Activated CD4-positive, alpha-beta memory T cell treated with anti-CD3 and anti-CD28 coated beads for 36 hours (primary cell): ENCODE measurements around the gene PALS1. TPM values are rescaled to one million over a fixed set of nuclear protein-coding genes. Genes with fewer than 3 reads are reported as not detected.
"Not testable (repeated sequence)": the region's sequence is repeated elsewhere in the genome, so short reads cannot be mapped to it uniquely, and the experiment has no call there.

Experiments
- CTCF ChIA-PET: fragments of 350-600 bp; sonication (Branson Sonifier 250); formaldehyde crosslinking; loops from one replicate; lab custom pipeline; 2021; ENCODE audit warnings: antibody characterized with exemption, inconsistent platforms; lab: Charles Lee
- POLR2A ChIA-PET: fragments of 350-600 bp; sonication (Branson Sonifier 250); formaldehyde crosslinking; loops from one replicate; lab custom pipeline; 2021; ENCODE audit warnings: antibody characterized with exemption; lab: Charles Lee
- DNase-seq: peaks from one replicate; pipeline ENCODE4 v3.0.0-alpha.2; 2020
- H3K27ac Mint-ChIP-seq: one replicate; pipeline ENCODE4 v1.8.0; 2021; ENCODE audit warnings: mixed read lengths
- H3K27me3 Mint-ChIP-seq: one replicate; pipeline ENCODE4 v1.8.0; 2021; ENCODE audit warnings: mixed read lengths
- H3K36me3 Mint-ChIP-seq: one replicate; pipeline ENCODE4 v1.8.0; 2021; ENCODE audit warnings: mixed read lengths
- H3K4me1 Mint-ChIP-seq: one replicate; pipeline ENCODE4 v1.8.0; 2021; ENCODE audit warnings: low read depth, mixed read lengths
- H3K4me3 Mint-ChIP-seq: one replicate; pipeline ENCODE4 v1.8.0; 2021; ENCODE audit warnings: mild to moderate bottlenecking, mixed read lengths
- H3K9me3 Mint-ChIP-seq: one replicate; pipeline ENCODE4 v1.8.0; 2021; ENCODE audit warnings: mixed read lengths
- intact Hi-C: fragments of 100-400 bp; cut with micrococcal nuclease; formaldehyde crosslinking; loops from one replicate; pipeline ENCODE4 v1.15.1; 2023
- total RNA-seq, 2 experiments: library from RNA; stranded (reverse); gene quantifications; one replicate each; pipeline ENCODE4 v1.2.3, GENCODE V29; 2021

The PALS1 gene
- total RNA-seq, 2 experiments from 2014 or later, result 8.1 to 9.7 TPM

- Mint-ChIP-seq H3K9me3 (no peaks in the 10 kb centered on the region), H3K27ac (no peak overlapping the region), H3K4me1 (no peaks in the 10 kb centered on the region), H3K27me3 (no peaks in the 10 kb centered on the region), H3K36me3 (no peaks in the 10 kb centered on the region), H3K4me3 (no peak overlapping the region)
- no peak for DNase-seq
- intact Hi-C loops, result no loop called here
- POLR2A ChIA-PET, result no interaction called here
- CTCF ChIA-PET, result interaction anchor here (0.6 to 1.8 kb wide), 3 partner anchors 18 to 152 kb away, joined by 3 to 6 read pairs (median 5); no protein-coding TSS in a partner anchor
Measured at GRCh38 chr14:67260965-67261364, 19.7 kb downstream of the PALS1 start.

- POLR2A ChIA-PET, result no interaction called here
- no peak overlapping the region for H3K27ac Mint-ChIP-seq
- H3K36me3 Mint-ChIP-seq, result no peaks in the 10 kb centered on the region
- intact Hi-C loops, result no loop called here
- peaks cover 10% of the 10 kb centered on the region for H3K4me1 Mint-ChIP-seq
- DNase-seq, result no peak
- H3K9me3 Mint-ChIP-seq, result no peaks in the 10 kb centered on the region
- CTCF ChIA-PET, result interaction anchor here (1.4 kb wide), 1 partner anchor 22 kb away, joined by 8 read pairs; no protein-coding TSS in a partner anchor
- H3K27me3 Mint-ChIP-seq, result no peaks in the 10 kb centered on the region
- no peak overlapping the region for H3K4me3 Mint-ChIP-seq
Measured at GRCh38 chr14:67263499-67264149, 22.4 kb downstream of the PALS1 start.

GRCh38 chr14:67265131-67265530, 23.9 kb downstream of the PALS1 start:
- ChIA-PET CTCF (interaction anchor here (1.4 kb wide), 1 partner anchor 20 kb away, joined by 8 read pairs; no protein-coding TSS in a partner anchor), POLR2A (no interaction called here)
- Mint-ChIP-seq H3K4me3 (no peak overlapping the region), H3K27me3 (no peaks in the 10 kb centered on the region), H3K27ac (no peak overlapping the region), H3K4me1 (peaks cover 12% of the 10 kb centered on the region), H3K9me3 (no peaks in the 10 kb centered on the region), H3K36me3 (no peaks in the 10 kb centered on the region)
- intact Hi-C loops, result no loop called here
- no peak for DNase-seq

GRCh38 chr14:67267576-67268328, 26.5 kb downstream of the PALS1 start:
- ChIA-PET POLR2A (no interaction called here), CTCF (no interaction called here)
- DNase-seq, result no peak
- Mint-ChIP-seq H3K4me1 (peaks cover 12% of the 10 kb centered on the region), H3K27ac (no peak overlapping the region), H3K36me3 (peaks cover 12% of the 10 kb centered on the region), H3K27me3 (no peaks in the 10 kb centered on the region), H3K4me3 (no peak overlapping the region), H3K9me3 (no peaks in the 10 kb centered on the region)
- intact Hi-C loops, result no loop called here

- Mint-ChIP-seq H3K27ac (no peak overlapping the region), H3K9me3 (peaks cover 4% of the 10 kb centered on the region), H3K4me1 (peaks cover 12% of the 10 kb centered on the region), H3K27me3 (no peaks in the 10 kb centered on the region), H3K36me3 (peaks cover 18% of the 10 kb centered on the region), H3K4me3 (no peak overlapping the region)
- ChIA-PET CTCF (interaction anchor here (0.6 kb wide), 1 partner anchor 1369 kb away, joined by 3 read pairs; no protein-coding TSS in a partner anchor), POLR2A (no interaction called here)
- DNase-seq, result no peak
- intact Hi-C loops, result no loop called here
Measured at GRCh38 chr14:67268426-67269150, 27.4 kb downstream of the PALS1 start.

- Mint-ChIP-seq H3K27me3 (no peaks in the 10 kb centered on the region), H3K36me3 (peaks cover 25% of the 10 kb centered on the region), H3K9me3 (peaks cover 5% of the 10 kb centered on the region), H3K4me1 (peaks cover 12% of the 10 kb centered on the region), H3K4me3 (no peak overlapping the region), H3K27ac (no peak overlapping the region)
- no peak for DNase-seq
- POLR2A ChIA-PET, result no interaction called here
- CTCF ChIA-PET, result interaction anchor here (0.6 to 1.4 kb wide), 2 partner anchors 16 to 1369 kb away, joined by 3 to 8 read pairs; no protein-coding TSS in a partner anchor
- intact Hi-C loops, result no loop called here
Measured at GRCh38 chr14:67269298-67270060, 28.2 kb downstream of the PALS1 start.

- Mint-ChIP-seq H3K9me3 (peaks cover 5% of the 10 kb centered on the region), H3K27ac (no peak overlapping the region), H3K4me1 (peaks cover 12% of the 10 kb centered on the region), H3K4me3 (no peak overlapping the region), H3K27me3 (no peaks in the 10 kb centered on the region), H3K36me3 (peaks cover 25% of the 10 kb centered on the region)
- ChIA-PET POLR2A (no interaction called here), CTCF (interaction anchor here (1.4 kb wide), 1 partner anchor 15 kb away, joined by 8 read pairs; no protein-coding TSS in a partner anchor)
- intact Hi-C loops, result no loop called here
- no peak for DNase-seq
Measured at GRCh38 chr14:67270145-67270753, 29.0 kb downstream of the PALS1 start.

GRCh38 chr14:67270933-67271332, 29.7 kb downstream of the PALS1 start:
- H3K27ac Mint-ChIP-seq, result no peak overlapping the region
- H3K27me3 Mint-ChIP-seq, result no peaks in the 10 kb centered on the region
- intact Hi-C loops, result no loop called here
- CTCF ChIA-PET, result no interaction called here
- peaks cover 15% of the 10 kb centered on the region for H3K4me1 Mint-ChIP-seq
- POLR2A ChIA-PET, result no interaction called here
- no peak overlapping the region for H3K4me3 Mint-ChIP-seq
- no peak for DNase-seq
- peaks cover 25% of the 10 kb centered on the region for H3K36me3 Mint-ChIP-seq
- peaks cover 5% of the 10 kb centered on the region for H3K9me3 Mint-ChIP-seq

- CTCF ChIA-PET, H3K4me1 Mint-ChIP-seq, DNase-seq, intact Hi-C loops, H3K27me3 Mint-ChIP-seq, H3K27ac Mint-ChIP-seq, POLR2A ChIA-PET, H3K9me3 Mint-ChIP-seq, H3K4me3 Mint-ChIP-seq: not testable (repeated sequence)
- peaks cover 25% of the 10 kb centered on the region for H3K36me3 Mint-ChIP-seq
Measured at GRCh38 chr14:67273281-67273680, 32.0 kb downstream of the PALS1 start.

- ChIA-PET CTCF (interaction anchor here (2.5 kb wide), 1 partner anchor 10 kb away, joined by 13 read pairs; no protein-coding TSS in a partner anchor), POLR2A (no interaction called here)
- intact Hi-C loops, result no loop called here
- Mint-ChIP-seq H3K9me3 (peaks cover 5% of the 10 kb centered on the region), H3K27ac (no peak overlapping the region), H3K27me3 (no peaks in the 10 kb centered on the region), H3K36me3 (peaks cover 28% of the 10 kb centered on the region), H3K4me1 (peaks cover 5% of the 10 kb centered on the region), H3K4me3 (no peak overlapping the region)
- no peak for DNase-seq
Measured at GRCh38 chr14:67276131-67276530, 34.9 kb downstream of the PALS1 start.

GRCh38 chr14:67280506-67280905, 39.3 kb downstream of the PALS1 start:
- no peak for DNase-seq
- ChIA-PET POLR2A (no interaction called here), CTCF (interaction anchor here (3.4 kb wide), 1 partner anchor 114 kb away, joined by 20 read pairs; no protein-coding TSS in a partner anchor)
- Mint-ChIP-seq H3K4me3 (no peak overlapping the region), H3K9me3 (no peaks in the 10 kb centered on the region), H3K36me3 (peaks cover 3% of the 10 kb centered on the region), H3K27me3 (no peaks in the 10 kb centered on the region), H3K4me1 (peaks cover 5% of the 10 kb centered on the region), H3K27ac (no peak overlapping the region)
- intact Hi-C loops, result loop anchor here (10.0 kb wide), 1 partner anchor 926 kb away; no protein-coding TSS in a partner anchor
